HG02852 (cell line): ENCODE data around the gene TMEM248.
A peak's percentile ranks its signal among the peaks of the same experiment; 100 is the strongest.
"Not testable (repeated sequence)": the region's sequence is repeated elsewhere in the genome, so short reads cannot be mapped to it uniquely, and the experiment has no call there.

Source experiments
- ATAC-seq: cut with Tn5 transposase; IDR thresholded peaks from one replicate; pipeline ENCODE4 v1.9.1; 2021; ENCODE audit warnings: mild to moderate bottlenecking, moderate library complexity; ENCODE audit not compliant: unreplicated experiment

The TMEM248 gene, protein sequence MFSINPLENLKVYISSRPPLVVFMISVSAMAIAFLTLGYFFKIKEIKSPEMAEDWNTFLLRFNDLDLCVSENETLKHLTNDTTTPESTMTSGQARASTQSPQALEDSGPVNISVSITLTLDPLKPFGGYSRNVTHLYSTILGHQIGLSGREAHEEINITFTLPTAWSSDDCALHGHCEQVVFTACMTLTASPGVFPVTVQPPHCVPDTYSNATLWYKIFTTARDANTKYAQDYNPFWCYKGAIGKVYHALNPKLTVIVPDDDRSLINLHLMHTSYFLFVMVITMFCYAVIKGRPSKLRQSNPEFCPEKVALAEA

DNA sequence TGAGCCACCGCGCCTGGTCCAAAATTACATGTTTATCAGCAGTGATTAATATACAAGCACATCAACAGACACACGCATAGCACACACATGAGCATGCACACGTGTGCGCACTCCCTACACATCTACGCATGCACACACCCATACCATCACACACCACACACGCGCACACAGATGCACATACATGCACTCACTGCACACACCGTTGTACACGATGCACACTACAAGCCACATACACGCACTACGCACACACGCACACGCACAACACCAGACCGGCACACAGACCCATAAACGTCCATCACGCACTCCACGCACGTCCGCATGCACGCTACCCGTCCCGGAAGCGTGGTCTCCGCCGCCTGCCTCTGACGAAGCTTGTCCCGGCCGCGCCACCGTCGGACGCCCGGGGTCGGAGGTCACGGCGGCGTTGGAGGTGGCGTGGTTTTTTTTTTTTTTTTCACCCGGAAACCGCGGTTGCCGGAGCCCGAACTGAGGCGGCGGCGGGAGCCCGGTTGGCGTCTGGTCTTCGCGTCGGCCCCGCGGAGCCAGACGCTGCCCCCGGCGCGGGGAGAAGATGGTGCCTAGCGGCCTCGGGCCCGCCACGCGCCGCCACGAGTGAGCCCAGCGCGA lies at the start of gene TMEM248:
TSS of gene TMEM248 (plus strand) at position 457 of the 627 bp plus-strand sequence. CDS start 20,641 bp downstream, outside the sequence.
- ATAC-seq, result peak; percentile 77

DNA sequence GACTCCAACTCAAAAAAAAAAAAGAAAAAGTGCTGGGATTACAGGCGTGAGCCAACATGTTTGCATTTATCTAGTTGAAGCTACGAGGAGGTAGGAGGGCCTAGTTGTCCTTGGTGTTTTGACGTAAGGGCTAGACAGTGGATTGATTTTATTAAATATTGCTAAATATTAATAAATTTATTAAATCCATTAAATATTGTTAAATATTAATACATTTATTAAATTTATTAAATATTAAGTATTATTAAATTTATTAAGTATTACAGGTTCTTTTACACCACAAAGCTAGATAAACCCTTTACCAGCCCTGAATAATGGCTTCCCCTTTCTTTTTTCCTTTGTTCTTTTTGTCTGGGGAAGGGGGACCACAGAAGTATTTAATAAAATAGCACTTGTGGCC lies 47.5 kb upstream of the TMEM248 start:
- ATAC-seq, result no peak

DNA sequence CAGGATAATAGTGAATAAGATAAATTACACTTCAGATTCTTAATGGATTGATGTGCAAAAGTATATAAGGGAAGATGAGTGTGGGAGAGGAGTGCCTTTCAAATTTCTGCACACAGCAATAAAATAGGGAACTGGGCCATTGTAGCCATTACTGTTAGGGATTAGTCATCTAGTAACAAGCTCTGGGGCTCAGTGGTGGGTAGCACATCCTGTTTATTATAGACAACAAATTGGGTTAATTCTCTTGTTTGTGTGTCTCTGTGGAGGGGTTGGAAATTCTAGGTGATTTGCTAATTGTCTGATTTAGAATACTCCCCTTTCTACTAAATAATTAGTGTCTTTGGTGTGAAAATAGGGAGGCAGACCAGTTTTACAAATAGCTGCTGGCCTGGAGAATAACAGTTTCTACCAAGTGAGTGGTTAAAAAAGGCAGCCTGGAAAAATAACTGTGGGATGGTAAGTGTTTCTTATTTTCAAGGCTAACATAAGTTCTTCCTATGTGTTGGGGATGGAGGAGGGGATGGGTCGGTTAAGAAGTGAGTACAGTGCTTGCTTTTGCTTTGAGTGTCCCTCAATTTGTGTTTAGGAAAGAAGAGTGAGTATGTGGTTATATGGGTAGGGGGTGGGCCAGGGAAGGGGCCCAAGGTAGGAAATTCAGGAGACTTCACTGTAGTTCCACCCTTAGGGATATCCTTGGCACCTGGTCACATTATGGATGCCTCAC lies 43.3 kb upstream of the TMEM248 start:
- ATAC-seq, result peak; percentile 96

DNA sequence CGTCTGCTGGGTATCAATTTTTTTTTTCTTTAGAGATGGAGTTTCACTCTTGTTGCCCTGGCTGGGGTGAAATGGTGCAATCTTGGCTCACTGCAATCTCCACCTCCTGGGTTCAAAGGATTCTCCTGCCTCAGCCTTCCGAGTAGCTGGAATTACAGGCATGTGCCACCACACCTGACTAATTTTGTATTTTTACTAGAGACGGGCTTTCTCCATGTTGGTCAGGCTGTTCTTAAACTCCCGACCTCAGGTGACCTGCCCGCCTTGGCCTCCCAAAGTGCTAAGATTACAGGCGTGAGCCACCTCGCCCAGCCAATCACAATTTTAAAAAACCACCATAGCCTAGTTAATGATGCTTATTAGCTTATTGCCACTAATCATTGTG lies 42.7 kb upstream of the TMEM248 start:
- not testable (repeated sequence) for ATAC-seq

DNA sequence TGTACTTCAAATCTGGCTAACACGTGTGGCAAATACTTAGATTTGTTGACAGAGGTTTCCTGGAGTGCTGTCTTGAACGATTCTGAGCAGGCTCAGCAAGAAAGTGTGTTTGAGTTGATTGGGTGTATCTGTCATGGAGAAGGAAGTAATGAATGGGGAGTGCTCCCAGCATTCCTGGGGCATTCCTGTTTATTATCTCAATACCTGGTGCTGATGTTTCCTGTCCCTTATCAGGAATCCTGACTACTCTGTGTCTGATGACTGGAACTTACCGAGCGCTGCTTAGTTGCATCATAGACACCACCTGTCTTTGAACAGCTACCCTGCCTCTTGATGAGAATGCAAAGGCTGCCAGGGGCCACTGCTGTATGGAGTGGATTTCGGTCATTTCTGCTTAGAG lies 41.0 kb upstream of the TMEM248 start:
- no peak for ATAC-seq

DNA sequence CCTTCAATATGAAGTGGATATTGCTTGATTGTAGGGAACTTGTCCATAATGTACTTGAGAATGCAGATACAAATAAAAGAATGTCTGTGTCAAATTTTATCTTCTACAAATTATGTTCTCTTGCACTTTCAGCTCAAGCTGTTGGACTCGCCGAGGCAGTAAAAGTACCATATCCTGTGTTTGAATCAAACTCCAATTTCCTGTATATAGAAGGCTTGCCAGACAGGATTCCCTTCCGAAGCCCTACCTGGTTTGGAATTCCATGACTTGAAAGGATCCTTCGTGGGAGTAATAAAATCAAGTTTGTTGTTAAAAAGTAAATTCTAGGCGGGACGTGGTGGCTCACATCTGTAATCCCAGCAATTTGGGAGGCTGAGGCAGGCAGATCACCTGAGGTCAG lies 40.4 kb upstream of the TMEM248 start:
- not testable (repeated sequence) for ATAC-seq

DNA sequence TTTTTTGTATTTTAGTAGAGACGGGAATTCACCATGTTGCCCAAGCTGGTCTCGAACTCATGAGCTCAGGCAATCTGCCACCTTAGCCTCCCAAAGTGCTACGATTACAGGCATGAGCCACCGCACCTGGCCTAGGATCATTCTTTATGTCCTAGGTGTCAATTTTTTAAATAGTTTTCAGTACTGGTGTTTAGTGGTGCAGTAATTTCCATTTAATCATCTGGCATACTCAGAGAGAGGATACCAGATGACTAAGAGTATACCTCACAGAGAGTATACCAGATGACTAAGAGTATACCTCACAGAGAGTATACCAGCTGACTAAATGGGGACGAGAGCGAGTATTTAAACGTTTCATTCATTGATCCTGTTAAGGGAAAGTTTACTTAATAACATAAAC lies 37.3 kb upstream of the TMEM248 start:
- ATAC-seq, result no peak

DNA sequence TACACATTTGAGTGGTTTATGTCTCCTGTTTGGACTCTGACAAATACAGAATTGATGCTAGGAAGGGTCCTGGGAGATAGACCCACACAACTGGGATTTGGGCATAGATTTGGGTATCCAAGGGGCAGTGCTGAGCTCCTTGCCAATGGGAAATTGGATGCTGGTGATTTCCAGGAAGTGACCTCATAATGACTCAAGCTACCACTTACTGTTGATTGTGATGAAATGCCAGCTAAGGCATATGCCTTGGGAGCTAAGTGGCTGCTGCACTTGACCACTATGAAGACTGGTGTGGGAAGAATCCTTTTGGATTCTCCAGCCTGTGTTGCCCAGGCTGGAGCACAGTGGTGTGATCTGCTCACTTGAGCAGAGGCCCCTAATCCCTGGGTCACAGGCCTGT lies 36.5 kb upstream of the TMEM248 start:
- ATAC-seq, result not testable (repeated sequence)

DNA sequence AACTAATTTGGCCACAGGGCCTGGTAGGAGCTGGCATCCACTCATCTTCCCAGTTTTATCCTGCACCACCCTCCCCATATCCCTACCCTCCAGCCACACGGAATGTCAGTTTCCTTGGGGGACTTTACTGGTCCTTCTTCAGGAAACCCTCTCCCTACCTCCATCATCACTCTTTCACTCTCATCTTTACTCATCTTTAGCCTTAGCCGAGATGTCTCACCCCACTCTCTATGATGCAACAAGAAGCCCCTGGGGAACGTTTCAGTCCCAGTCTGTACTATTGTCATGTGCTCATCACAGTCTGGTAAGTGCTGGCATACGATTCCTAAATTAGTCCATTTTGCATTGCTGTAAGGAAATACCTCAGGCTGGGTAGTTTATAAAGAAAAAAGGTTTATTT lies 34.9 kb upstream of the TMEM248 start:
- ATAC-seq, result peak; percentile 70

DNA sequence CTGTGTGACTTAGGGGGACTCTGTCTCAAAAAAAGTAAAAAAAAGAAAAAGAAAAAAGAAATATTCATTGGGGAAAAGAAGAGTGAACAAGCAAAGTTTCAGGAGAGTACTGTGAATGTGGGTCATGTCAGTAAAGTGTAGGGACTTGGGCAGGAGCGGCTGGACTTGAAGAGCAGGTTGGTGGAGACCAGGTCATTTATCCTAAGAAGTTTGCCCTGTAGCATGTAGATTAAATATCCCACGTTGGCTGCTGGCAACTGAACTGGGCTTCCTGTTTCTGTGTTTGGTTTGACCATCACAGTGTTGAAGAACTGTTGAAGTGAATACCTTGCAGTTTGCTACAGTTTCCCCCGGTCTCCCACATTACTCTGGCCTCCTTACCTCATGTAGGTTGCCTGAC lies 32.8 kb upstream of the TMEM248 start:
- ATAC-seq, result not testable (repeated sequence)

DNA sequence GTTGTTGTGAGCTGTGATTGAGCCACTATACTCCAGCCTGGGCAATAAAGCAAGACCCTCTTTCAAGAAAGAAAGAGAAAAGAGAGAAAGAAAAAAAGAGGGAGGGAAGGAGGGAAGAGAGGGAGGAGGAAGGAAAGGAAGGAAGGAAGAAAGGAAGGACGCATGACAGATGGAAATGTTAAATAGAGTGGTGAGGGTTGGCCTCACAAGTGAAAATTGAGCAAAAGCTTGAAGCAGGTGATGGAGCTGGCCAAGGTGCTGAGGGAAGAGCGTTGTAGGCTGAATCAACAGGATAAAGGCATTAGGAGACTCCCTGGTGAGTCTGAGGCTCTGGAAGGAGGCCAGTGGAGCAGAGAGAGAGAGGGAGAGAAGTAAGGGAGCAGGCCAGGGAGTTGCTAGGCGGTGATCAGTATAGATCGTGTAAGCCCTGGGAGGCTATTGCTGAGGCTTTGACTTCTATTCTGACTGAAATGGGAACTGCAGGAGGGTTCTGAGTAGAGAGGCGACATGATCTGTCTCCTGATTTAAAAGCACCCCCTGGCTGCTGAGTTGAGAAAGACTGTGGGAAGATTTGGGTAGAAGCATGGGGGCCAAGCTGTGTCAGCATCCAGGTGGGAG lies 26.5 kb upstream of the TMEM248 start:
- no peak for ATAC-seq

DNA sequence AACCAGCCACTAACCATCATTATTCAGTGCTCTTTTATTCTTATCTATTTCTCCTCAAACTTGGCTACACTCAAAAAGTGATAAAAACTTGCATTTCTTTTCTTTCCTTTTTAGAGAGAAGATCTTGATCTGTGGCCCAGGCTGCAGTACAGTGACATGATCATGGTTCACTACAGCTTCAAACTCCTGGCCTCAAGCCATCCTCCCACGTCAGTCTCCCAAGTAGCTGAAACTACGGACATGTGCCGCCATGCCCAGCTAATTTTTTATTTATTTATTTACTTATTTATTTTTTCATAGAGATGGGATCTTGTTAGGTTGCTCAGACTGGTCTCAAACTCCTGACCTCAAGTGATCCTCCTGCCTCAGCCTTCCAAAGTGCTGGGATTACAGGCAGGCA lies 24.6 kb upstream of the TMEM248 start:
- ATAC-seq, result no peak

DNA sequence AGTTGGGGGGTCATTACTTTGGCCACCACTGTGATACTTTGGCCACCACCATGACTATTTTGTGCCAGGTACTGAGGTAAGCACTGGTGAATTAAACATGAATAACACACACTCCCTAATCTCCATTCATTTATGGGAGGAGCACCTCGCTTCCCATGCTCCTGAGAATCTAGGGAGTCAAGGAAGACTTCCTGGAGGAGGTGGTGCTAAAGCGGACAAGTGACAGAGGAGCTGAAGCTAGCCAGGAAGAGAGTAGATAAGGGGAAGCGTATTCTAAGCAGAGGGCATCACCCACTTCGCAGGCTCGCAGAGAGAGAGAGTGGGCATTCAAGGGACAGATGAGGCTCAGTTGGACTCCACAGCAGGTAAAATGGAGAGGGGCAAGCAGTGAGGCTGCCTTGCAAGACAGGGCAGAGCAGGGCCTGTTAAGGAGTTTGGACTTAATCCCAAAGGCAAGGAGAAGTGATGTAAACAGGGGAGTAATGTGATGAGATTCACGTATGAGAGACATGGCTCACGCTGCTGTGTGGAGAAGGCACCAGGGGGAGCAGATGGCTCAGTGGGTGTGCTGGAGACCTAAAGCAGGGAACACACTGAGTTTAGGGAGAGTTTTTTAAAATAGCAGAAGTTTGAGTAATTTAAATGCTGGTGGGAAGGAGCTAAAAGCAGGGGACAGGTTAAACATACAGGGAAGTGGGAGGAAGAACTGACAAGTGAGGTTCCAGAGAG lies 21.3 kb upstream of the TMEM248 start:
- no peak for ATAC-seq

DNA sequence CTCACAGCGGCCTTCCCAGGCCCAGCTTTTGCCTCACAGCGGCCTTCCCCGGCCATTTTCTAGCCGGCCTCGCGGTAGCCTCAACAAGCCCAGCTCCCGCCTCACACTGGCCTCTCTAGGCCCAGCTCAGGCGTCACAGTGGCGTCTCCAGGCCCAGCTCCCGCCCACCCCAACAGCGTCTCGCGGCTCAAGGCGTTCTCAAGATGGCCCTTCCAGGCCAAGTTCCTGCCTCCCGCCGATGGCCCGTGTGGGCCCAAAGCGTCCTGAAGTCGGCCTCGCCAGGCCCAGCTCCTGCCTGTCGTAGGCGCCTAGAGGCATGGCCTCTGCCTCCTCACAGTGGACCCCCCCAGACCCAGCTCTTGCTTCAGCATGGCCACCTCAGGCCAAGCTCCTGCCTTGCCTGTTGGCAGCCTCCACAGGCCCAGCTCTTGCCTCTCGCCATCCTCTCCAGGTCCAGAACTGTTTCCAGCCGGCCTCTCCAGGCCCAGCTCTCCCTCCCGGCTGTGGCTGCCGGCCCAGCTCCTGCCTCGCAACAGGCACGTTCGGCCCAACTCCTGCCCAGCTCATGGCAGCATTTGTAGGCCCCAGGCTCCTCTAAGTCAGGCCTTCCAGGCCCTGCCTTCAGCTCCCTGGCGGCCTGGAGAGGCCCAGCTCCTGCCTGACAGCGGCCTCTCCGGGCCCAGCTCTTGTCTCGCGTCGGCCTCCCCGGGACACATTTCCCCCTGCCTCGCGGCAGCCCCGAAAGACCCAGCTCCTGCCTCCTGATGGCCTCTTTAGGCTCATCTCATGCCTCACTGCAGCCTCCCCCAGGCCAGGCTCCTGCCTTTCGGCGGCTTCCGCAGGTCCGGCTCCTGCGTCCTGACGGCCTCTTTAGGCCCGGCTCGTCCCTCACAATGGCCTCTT lies 18.8 kb upstream of the TMEM248 start:
- ATAC-seq, result no peak

DNA sequence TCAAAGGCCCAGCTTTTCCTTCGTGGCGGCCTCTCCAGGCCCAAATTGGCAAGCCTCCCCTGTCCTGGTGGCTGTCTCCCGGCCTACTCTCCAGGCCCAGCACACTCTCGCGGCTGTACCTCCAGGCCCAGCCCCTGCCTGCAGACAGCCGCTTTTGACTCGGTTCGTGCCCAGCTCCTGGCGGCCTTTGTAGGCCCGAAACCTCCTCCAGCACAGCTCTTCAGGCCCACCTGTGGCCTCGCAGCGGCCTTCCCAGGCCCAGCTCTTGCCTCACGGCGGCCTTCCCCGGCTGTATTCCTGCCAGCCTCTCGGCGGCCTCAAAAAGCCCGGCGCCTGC lies 18.2 kb upstream of the TMEM248 start:
- no peak for ATAC-seq

DNA sequence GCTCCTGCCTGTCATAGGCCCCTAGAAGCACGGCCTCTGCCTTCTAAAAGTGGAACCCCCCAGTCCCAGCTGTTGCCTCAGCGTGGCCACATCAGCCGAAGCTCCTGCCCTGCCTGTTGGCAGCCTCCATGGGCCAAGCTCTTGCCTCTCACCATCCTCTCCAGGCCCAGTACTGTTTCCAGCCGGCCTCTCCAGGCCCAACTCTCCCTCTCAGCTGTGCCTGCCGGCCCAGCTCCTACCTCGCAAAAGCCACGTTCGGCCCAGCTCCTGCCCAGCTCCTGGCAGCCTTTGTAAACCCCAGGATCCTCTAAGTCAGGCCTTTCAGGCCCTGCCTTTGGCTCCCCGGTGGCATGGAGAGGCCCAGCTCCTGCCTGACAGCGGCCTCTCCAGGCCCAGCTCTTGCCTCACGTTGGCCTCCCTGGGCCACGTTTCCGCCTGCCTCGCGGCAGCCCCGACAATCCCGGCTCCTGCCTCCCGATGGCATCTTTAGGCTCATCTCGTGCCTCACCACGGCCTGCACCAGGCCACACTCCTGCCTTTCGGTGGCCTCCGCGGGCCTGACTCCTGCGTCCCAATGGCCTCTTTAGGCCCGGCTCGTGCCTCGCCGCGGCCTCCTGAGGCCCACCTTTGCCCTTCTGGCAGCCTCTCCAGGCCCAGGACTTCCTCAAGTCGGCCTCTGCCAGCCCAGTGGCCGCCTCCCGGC lies 17.5 kb upstream of the TMEM248 start:
- ATAC-seq, result no peak

DNA sequence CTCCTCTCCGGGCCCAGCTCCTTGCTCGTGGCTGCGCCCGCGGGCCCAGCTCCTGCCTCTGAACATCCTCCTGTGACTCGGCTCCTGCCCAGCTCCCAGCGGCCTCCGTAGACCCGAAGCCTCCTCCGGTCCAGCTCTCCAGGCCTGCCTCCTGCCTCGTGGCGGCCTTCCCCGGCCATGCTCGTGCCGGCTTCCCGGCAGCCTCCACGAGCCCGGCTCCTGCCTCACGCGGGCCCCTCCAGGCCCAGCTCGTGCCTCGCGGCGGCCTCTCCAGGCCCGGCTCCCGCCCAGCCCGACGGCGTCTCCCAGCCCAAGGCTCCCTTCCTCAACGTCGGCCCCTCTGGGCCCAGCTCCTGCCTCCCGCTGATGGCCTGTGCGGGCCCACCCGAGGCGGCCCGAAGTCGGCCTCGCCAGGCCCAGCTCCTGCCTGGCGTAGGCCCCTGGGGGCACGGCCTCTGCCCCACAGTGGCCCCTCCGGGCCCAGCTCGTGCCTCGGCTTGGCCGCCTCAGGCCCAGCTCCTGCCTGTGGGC lies 16.9 kb upstream of the TMEM248 start:
- no peak for ATAC-seq

DNA sequence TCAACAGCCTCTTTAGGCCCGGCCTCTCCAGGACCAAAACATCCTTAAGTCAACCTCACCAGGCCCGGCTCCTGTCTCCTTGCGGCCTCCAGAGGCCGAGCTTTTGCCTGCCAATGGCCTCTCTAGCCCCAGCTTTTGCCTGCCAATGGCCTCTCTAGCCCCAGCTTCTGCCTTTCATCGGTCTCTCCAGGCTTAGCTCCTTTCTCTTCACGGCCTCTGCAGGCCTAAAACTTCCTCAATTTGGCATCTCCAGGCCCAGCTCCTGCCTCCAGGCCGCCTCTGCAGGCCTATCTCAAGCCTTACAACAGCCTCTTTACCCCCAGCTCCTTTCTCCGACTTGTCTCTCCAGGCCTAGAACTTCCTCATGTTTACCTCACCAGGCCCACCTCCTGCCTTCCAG lies 15.7 kb upstream of the TMEM248 start:
- no peak for ATAC-seq

DNA sequence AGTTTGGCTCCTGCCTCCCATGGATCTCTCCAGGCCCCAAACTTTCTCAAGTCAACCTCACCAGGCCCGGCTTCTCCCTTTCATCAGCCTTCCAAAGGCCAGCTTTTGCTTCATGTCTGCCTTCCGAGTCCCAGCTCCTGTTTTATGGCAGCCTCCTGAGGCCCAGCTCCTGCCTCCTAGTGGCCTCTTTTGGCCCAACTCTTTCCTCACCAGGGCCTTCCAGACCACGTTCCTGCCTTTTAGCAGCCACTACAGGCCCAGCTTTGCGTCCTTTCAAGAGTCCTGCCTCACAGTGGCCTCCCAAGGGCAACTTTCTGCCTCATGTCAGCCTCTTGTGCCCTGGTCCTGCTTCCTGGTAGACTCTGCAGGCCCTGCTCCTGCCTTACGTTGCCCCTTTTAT lies 15.3 kb upstream of the TMEM248 start:
- no peak for ATAC-seq
